AG09319 (cell line): ENCODE data around the gene SSTR5.
A peak's percentile ranks its signal among the peaks of the same experiment; 100 is the strongest.

Source experiments
- DNase-seq: peaks from one replicate; pipeline ENCODE4 v3.0.0-alpha.2; 2010; ENCODE audit warnings: low read depth; ENCODE audit errors: extremely low read depth
- CTCF ChIP-seq: IDR thresholded peaks from 2 replicates; pipeline ENCODE4 v1.5.1; 2011; ENCODE audit warnings: low read depth, mild to moderate bottlenecking, inconsistent platforms, low read length, moderate library complexity

The SSTR5 gene

GRCh38 chr16:1105888-1106620, 33.5 kb downstream of the SSTR5 start:
- peak; percentile 79 for TF ChIP-seq CTCF

GRCh38 chr16:1106659-1107058, 34.1 kb downstream of the SSTR5 start:
- TF ChIP-seq CTCF = no peak
- no peak for DNase-seq

More at GRCh38 chr16:1105888-1106620, 33.5 kb downstream of the SSTR5 start:
- peak; percentile 2 for DNase-seq

- TF ChIP-seq CTCF = no peak
- no peak for DNase-seq
These were observed 34.6 kb downstream of the SSTR5 start for GRCh38 chr16:1107141-1107540.

GRCh38 chr16:1107731-1108130, 35.2 kb downstream of the SSTR5 start:
- DNase-seq = no peak
- TF ChIP-seq CTCF = no peak

- peak; percentile 3 for DNase-seq
- TF ChIP-seq CTCF = no peak
These were observed 36.0 kb downstream of the SSTR5 start for GRCh38 chr16:1108299-1109252.

- no peak for DNase-seq
- TF ChIP-seq CTCF = no peak
These were observed 37.1 kb downstream of the SSTR5 start for GRCh38 chr16:1109648-1110047.

- no peak for DNase-seq
- TF ChIP-seq CTCF = no peak
These were observed 40.1 kb downstream of the SSTR5 start for GRCh38 chr16:1112506-1113184.
